SK-N-SH treated with all-trans-retinoic acid at 6 μM for 48 hours (cell line): ENCODE data around the gene TTR.

ENCODE experiments used
- ARNTL ChIP-seq: fragments of 450-650 bp; formaldehyde crosslinking; IDR thresholded peaks from 2 replicates; pipeline ENCODE4 v1.5.0; 2020; ENCODE audit warnings: low read depth, mild to moderate bottlenecking, moderate library complexity, borderline replicate concordance
- CREB5 ChIP-seq: fragments of 250-450 bp; sonication (Bioruptor Pico); IDR thresholded peaks from 2 replicates; pipeline ENCODE4 v1.5.1; 2020; ENCODE audit warnings: low read depth, mild to moderate bottlenecking, moderate library complexity
- GLIS3 ChIP-seq: fragments of 250-450 bp; sonication (Bioruptor Pico); IDR thresholded peaks from 2 replicates; pipeline ENCODE4 v1.5.0; 2020; ENCODE audit warnings: mild to moderate bottlenecking, moderate library complexity
- ZC3H10 ChIP-seq: fragments of 250-450 bp; sonication (Bioruptor Pico); IDR thresholded peaks from 2 replicates; pipeline ENCODE4 v1.5.1; 2021; ENCODE audit warnings: mild to moderate bottlenecking, moderate library complexity
- ZFP3 ChIP-seq: fragments of 250-450 bp; sonication (Bioruptor Pico); IDR thresholded peaks from 2 replicates; pipeline ENCODE4 v1.5.0; 2020; ENCODE audit warnings: mild to moderate bottlenecking, moderate library complexity
- ZFP30 ChIP-seq: fragments of 450-650 bp; formaldehyde crosslinking; IDR thresholded peaks from 2 replicates; pipeline ENCODE4 v1.5.0; 2022; ENCODE audit warnings: mild to moderate bottlenecking, moderate library complexity
- TF ChIP-seq, protein P1 (sequence below): fragments of 250-450 bp; sonication (Bioruptor Pico); IDR thresholded peaks from 2 replicates; pipeline ENCODE4 v1.8.0; 2020; ENCODE audit warnings: mild to moderate bottlenecking, moderate library complexity, borderline replicate concordance

GRCh38 chr18:31566576-31567306 lies 24.9 kb upstream of the TTR start:
- TF ChIP-seq ZFP3 (CRISPR knock-in tag) (no peak), ZC3H10 (CRISPR knock-in tag) (no peak), ZFP30 (CRISPR knock-in tag) (no peak), CREB5 (no peak), ARNTL (CRISPR knock-in tag) (no peak), GLIS3 (CRISPR knock-in tag) (no peak)
- TF ChIP-seq, protein P1, sequence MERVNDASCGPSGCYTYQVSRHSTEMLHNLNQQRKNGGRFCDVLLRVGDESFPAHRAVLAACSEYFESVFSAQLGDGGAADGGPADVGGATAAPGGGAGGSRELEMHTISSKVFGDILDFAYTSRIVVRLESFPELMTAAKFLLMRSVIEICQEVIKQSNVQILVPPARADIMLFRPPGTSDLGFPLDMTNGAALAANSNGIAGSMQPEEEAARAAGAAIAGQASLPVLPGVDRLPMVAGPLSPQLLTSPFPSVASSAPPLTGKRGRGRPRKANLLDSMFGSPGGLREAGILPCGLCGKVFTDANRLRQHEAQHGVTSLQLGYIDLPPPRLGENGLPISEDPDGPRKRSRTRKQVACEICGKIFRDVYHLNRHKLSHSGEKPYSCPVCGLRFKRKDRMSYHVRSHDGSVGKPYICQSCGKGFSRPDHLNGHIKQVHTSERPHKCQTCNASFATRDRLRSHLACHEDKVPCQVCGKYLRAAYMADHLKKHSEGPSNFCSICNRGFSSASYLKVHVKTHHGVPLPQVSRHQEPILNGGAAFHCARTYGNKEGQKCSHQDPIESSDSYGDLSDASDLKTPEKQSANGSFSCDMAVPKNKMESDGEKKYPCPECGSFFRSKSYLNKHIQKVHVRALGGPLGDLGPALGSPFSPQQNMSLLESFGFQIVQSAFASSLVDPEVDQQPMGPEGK (CRISPR knock-in tag): no peak
